Astrocyte (in vitro differentiated cells and primary cell): Measurements from ENCODE around the gene DNMBP.

Experiments used
- CTCF ChIP-seq: IDR thresholded peaks from 2 replicates; pipeline ENCODE4 v1.5.1; 2011; ENCODE audit warnings: low read depth, mild to moderate bottlenecking, inconsistent platforms, low read length, moderate library complexity; ENCODE audit not compliant: insufficient read depth
- EZH2 ChIP-seq: IDR thresholded peaks from 2 replicates; pipeline ENCODE4 v1.6.1; 2012; ENCODE audit warnings: mild to moderate bottlenecking, low read length, inconsistent platforms; ENCODE audit not compliant: insufficient read depth

GRCh38 chr10:99841746-99842145, 168.0 kb downstream of the DNMBP start:
- TF ChIP-seq CTCF (no peak), EZH2 (no peak)
